Measurements from ENCODE around the gene SH2D1A. TPM values are rescaled to one million over a fixed set of nuclear protein-coding genes. Genes with fewer than 3 reads are reported as not detected.

Gene SH2D1A
- total RNA-seq, 1 donor from 2014 or later = 0.21 TPM

DNA sequence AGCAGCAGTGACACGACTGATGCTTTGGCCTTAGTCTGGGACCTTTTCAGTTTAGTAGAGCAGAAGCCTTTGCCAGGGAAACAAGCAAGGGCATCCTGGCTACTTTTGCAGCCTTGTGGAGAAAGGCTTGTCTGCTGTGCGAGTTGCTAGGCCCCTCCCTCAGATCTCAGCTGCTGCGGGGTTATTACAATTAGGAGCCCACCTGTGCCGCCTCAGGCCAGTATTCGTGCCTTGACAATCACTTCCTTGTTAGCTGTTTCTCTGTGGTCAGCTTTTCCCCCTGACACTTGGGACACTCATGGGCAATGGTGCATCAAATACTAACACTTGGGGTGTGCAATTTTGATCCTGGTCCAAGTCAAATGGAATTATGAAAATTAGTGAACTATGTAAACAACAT lies 67.9 kb downstream of the SH2D1A start:
- H3K9me3 Mint-ChIP-seq (ENCODE audit: unreplicated experiment) = peaks cover 5% of the 10 kb centered on the region

DNA sequence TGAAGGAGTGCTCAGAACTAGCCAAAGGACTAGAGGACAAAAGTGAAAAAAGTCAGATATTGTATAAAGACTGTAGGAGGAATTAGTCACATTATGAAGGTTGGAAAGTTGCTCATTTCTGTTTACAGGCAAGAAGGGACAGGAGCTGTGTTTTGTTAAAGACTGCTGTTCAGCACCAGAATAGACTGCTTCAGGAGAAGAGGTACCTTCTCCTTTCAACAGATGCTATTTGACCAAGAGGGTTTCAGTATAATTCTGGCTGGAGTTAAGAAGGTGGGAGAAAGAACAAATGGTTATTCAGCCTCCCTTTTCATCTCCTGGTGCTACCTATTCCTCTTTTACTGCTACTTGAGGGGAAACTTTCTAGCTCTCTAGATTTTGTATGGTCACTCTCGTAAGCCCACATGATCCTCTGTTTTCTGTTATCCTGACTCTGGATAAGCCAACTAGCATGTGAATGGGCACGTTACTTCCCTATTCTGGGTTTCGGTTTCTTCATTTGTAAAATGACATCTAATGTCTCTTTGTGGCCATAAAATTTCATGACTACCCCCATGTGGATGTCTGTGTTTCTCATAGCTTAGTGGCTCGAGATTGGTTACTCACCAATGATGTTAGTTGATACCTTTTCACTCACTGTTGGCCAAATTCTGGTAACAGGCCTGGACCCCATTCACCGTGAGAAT lies 68.9 kb downstream of the SH2D1A start:
- Mint-ChIP-seq H3K4me3 (ENCODE audit: unreplicated experiment) (no peak overlapping the region), H3K4me1 (ENCODE audit: unreplicated experiment) (no peaks in the 10 kb centered on the region), H3K27ac (ENCODE audit: unreplicated experiment) (no peak overlapping the region), H3K36me3 (ENCODE audit: unreplicated experiment) (no peaks in the 10 kb centered on the region), H3K9me3 (ENCODE audit: unreplicated experiment) (peaks cover 5% of the 10 kb centered on the region), H3K27me3 (ENCODE audit: unreplicated experiment) (no peaks in the 10 kb centered on the region)
- no peak for DNase-seq (ENCODE audit: extremely low spot score, unreplicated experiment)
- TF ChIP-seq, protein P1, sequence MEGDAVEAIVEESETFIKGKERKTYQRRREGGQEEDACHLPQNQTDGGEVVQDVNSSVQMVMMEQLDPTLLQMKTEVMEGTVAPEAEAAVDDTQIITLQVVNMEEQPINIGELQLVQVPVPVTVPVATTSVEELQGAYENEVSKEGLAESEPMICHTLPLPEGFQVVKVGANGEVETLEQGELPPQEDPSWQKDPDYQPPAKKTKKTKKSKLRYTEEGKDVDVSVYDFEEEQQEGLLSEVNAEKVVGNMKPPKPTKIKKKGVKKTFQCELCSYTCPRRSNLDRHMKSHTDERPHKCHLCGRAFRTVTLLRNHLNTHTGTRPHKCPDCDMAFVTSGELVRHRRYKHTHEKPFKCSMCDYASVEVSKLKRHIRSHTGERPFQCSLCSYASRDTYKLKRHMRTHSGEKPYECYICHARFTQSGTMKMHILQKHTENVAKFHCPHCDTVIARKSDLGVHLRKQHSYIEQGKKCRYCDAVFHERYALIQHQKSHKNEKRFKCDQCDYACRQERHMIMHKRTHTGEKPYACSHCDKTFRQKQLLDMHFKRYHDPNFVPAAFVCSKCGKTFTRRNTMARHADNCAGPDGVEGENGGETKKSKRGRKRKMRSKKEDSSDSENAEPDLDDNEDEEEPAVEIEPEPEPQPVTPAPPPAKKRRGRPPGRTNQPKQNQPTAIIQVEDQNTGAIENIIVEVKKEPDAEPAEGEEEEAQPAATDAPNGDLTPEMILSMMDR (IDR thresholded peaks at IDR 0.05) = no peak

More for the DNA sequence above, 67.9 kb downstream of the SH2D1A start:
- Mint-ChIP-seq H3K36me3 (ENCODE audit: unreplicated experiment) (no peaks in the 10 kb centered on the region), H3K27me3 (ENCODE audit: unreplicated experiment) (no peaks in the 10 kb centered on the region), H3K4me1 (ENCODE audit: unreplicated experiment) (no peaks in the 10 kb centered on the region), H3K27ac (ENCODE audit: unreplicated experiment) (no peak overlapping the region), H3K4me3 (ENCODE audit: unreplicated experiment) (no peak overlapping the region)
- DNase-seq (ENCODE audit: extremely low spot score, unreplicated experiment) = no peak
- TF ChIP-seq, protein P1 (IDR thresholded peaks at IDR 0.05) = no peak

DNA sequence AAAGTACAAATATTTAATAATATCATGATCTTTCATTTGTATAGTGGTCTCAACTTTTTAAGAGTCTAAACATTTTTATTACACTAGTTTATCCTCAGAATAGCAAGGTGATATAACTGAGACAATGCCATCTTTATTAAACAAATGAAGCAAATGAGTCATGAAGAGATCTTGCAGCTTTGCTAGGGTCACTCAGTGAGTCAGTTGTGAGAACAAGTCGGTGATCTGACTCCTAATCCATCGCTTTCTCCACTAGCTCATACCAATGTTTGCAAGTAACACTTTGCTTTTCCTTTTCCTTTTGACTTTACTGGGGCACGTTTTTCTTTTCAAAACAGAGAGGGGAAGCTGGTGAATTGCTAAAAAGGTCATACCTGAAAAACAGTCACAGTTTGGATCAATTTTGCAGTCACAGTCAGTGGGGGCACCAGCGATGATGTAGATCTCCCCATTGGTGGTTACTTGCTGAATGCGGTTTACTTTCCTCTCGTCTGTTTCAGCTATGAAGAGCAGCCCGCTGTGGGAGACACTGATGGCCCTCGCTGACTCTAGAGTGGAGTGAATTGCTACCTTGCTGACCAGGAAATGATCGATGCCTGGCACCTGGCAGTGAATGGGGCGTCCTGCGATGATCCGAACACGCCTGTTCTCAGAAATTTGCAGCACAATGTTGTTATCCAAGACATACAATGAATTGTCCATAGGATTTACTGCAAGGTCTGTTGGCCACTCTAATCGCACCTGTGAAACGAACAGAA lies 75.7 kb downstream of the SH2D1A start:
- TF ChIP-seq, protein P1 (IDR thresholded peaks at IDR 0.05) = no peak
- H3K4me3 Mint-ChIP-seq (ENCODE audit: unreplicated experiment) = no peak overlapping the region

More for the DNA sequence above, 75.7 kb downstream of the SH2D1A start:
- peaks cover 4% of the 10 kb centered on the region for H3K4me1 Mint-ChIP-seq (ENCODE audit: unreplicated experiment)
- H3K27ac Mint-ChIP-seq (ENCODE audit: unreplicated experiment) = no peak overlapping the region
- H3K27me3 Mint-ChIP-seq (ENCODE audit: unreplicated experiment) = peaks cover 3% of the 10 kb centered on the region
- H3K9me3 Mint-ChIP-seq (ENCODE audit: unreplicated experiment) = peaks cover 19% of the 10 kb centered on the region
- H3K36me3 Mint-ChIP-seq (ENCODE audit: unreplicated experiment) = no peaks in the 10 kb centered on the region
- DNase-seq (ENCODE audit: extremely low spot score, unreplicated experiment) = no peak

Other genes starting within 250 kb of the SH2D1A start
- gene TEX13D, start 13.9 kb upstream of the SH2D1A start, total RNA-seq = not detected in 2 replicates

All from osteocyte (in vitro differentiated cells).